NCI-H69 (cell line): ENCODE data around the gene CC2D2B.
"Not testable (repeated sequence)": the region's sequence is repeated elsewhere in the genome, so short reads cannot be mapped to it uniquely, and the experiment has no call there.

Source experiments
- DNase-seq: peaks from one replicate; lab custom pipeline; 2025; lab: John Stamatoyannopoulos, UW

Gene CC2D2B, protein sequence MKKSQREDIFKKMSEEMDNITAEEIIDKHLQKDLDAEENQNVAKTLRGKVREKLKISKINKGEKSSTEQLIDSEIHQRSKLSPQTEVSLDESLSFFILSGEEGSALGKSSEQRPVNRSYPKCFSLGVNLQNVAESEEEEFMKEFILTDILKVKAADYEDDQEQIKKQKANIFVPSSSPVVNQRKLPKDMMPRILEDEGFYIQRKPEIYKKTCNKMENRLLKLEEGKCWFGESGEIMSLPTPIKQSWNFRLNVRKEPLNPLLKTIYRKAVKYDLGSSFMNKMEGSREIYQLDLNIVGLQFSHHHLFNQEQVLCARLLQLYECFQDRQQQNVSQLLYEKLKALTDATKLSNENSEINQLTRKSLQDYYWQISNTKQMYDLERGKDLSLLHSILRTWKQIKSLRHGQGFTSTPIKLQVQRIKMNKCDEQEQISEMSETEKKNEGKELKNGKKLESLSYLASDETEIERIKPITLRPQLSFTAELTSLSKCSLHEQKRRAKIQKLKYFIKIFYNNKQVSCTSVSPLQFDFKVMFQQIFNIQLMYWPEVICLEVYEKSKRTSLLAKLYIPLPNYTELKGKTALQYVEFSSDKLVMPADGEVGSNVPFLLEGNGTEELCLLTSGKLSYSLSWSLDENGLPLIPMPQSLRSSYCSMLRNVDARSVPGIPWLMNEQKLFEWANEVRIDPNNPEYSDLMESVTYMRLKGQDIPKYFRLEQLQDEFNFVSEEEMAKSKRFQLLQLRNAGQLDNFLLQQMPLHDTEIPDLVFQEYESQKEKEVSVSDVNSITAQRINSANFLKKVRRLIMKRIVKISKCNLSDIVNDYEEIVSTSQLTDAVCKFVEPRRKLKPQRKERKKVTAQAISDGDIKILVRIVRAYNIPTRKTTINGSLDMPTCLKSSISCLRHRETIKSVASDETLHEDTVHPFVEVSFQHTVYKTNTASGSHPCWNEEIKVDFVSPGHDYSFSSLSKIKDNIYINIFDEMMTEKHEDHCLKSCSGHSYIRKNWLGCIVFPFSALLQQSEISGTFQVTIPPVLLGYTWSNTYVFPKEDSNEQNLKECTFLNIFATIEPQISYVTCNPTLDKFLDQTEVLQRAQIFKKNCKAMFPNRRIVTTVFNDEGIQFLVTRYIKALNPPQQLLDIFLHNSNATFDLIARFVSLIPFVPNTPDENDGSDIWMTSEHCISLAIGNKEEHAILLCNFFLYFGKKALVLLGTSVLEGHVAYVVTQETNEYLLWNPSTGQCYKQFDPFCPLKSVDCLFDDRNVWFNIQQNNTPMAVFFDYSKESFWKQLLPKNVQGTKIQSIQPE (N-terminal part only)

DNA sequence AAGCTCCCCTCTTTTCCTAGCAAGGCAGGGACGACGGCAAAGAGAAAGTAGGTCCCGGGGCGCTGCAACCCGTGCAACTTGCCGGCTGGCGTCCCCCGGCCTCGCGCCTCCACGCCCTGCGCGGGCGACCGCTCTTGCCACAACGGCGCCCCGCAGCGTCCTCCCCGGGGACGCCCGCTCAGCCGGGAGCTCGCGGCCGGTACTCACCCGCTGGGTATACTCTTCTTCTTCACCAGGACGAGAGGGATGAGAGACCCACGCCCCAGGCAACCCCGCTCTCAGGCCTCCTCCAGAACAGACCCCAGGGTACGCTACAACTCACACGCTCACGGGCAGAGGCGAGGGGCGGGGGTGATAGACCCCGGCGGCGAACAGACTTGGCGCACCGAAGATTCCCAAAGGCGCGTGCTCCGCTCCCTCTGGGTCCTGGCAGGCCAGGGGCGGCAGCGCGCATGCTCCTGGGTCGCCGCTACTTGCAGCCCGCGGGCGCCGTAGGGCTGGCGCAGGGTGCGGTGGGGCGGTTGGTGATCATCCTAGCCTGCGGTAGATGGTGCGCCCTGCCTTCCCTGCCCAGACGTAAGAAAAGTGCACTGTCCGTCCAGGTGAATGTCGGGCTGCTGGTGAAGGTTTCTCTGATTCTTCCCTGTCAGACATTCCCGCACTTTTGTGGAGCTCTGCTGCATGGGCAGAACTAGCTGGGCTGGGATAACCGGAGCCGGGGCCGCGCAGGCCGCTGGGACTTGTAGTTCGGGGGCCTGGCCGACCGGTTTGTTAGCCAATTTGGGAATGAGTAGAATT lies at the start of gene CC2D2B:
Gene CC2D2B, plus strand, starts transcription at position 520 of the 798 bp plus-strand sequence. CDS start 3,349 bp downstream, outside the sequence.
- peak; percentile 85 for DNase-seq

DNA sequence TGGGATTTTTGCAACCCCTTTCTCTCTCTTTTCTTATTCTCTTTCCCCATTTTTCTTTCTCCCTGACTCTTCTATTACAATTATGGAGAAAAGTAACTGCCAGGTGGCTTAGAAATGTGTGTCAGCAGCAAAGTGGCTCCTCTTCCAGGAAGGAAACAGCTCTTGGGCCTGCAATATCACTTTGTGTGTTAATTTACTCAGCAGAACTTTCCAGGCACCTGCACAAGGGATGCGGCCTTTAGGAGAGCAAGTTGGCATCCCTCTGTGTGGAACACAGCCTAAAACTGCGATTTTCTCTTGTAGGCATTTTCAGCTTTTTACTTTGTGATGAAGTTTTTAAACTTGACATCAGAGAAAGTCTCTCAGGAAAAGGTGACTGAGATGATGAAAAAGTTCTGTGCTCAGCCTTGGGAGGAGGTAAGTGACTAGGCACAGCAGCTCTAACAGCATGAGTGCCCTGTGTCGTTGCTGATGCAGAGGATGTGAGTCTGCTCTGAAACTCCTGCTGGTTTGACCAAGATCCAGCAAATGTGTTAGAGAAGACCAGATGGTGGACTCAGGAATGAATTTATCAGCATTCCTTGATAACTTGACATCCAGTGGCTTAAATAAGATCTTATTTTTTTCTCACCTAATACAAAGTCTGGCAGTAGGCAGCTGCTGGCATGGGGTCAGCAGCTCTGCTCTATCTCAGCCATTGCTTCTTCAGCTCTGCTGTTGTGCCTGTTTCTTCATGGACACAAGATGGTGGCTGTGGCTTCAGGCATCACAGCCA lies 47.4 kb upstream of the CC2D2B start:
- DNase-seq: no peak

DNA sequence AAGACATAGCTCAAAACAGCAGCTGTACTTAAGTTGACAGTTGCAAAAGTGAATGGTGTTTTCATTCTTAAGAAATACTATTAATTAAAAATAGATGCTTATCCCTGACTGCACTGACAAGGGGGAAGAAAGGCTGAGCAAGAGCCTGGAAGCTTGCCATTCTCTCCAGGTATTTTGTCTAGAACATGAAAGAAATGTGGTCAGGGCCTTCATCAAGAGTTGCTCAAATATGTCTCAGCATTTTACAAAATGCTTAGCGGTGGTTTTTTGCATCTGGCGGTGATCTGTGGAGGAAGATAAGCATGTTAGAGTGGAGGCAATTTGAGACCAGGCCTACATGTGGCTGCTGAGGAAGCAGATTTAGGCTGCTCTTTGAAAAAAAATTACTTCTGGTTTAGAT lies 46.4 kb upstream of the CC2D2B start:
- DNase-seq: no peak

DNA sequence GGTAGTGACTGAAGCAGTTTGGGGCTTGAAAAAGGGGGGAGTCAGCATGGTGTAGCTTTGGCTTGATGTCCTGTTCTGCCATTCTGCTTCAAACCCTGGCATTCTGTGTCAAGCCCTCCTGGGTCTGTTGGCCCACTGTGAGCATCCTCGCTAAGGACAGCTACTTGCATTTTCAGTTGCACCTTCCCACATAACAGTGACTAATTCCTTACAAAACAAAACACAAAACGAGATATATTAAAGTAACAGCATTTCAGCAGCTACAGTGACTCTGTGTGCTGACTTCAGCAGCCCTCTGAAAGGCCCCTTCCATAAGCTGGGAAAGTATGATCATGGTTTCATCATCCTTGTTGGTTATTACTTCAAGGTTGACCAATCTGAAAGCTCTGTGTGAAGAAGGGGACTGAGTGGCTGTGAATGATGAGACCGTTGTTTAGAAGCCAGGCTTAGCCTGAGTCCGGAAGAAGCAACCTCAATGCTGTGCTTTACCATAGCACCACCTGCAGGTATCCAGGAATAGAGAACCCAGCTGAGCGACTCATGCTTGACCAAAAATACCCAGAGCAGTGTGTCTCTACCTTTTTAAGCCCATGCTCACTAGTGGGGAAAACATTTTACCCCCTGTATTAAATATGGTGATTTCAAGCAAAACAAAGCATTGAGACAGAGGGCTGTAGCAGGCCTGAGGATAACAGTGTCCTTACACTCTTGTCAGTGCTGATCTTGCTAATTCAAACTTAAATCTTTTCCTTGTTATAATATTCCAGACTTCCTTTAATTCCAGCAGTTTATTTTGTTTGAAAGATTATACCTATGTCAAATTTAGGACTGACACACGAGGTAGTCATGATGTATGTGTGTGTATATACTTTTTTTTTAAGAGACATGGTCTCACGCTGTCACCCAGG lies 42.6 kb upstream of the CC2D2B start:
- peak; percentile 13 for DNase-seq

DNA sequence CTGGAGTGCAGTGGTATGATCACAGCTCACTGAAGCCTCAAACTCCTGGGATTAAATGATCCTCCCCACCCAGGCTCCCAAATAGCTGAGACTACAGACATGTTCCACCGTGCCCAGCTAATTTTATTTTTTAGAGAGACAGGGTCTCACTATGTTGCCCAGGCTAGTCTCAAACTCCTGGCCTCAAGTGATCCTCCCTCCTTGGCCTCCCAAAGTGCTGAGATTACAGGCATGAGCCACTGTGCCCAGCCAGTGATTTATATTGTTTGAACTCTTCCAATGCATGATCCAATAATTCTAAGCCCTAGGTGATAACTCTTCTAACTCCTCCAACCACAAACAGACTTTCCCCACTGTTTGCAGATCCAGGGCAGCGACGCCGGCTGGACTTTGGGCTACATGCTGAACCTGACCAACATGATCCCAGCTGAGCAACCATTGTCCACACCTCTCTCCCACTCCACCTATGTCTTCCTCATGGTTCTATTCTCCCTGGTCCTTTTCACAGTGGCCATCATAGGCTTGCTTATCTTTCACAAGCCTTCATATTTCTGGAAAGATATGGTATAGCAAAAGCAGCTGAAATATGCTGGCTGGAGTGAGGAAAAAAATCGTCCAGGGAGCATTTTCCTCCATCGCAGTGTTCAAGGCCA lies 41.8 kb upstream of the CC2D2B start:
- DNase-seq: no peak

DNA sequence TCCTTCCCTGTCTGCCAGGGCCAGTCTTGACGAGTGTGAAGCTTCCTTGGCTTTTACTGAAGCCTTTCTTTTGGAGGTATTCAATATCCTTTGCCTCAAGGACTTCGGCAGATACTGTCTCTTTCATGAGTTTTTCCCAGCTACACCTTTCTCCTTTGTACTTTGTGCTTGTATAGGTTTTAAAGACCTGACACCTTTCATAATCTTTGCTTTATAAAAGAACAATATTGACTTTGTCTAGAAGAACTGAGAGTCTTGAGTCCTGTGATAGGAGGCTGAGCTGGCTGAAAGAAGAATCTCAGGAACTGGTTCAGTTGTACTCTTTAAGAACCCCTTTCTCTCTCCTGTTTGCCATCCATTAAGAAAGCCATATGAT lies 41.3 kb upstream of the CC2D2B start:
- DNase-seq: no peak

DNA sequence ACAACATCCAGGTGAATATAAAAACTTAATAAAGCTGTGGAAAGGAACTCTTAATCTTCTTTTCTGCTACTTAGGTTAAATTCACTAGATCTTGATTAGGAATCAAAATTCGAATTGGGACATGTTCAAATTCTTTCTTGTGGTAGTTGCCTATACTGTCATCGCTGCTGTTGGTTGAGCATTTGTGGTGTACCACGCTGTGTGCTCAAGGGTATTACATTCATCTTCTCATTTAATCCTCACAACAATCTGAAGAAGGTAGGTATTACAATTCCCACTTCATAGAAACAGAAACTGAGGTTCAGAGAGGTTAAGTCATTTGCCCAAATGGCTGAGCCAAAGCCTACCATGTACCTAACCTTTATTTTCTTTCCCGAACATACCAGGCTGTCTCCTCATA lies 39.9 kb upstream of the CC2D2B start:
- DNase-seq: no peak

DNA sequence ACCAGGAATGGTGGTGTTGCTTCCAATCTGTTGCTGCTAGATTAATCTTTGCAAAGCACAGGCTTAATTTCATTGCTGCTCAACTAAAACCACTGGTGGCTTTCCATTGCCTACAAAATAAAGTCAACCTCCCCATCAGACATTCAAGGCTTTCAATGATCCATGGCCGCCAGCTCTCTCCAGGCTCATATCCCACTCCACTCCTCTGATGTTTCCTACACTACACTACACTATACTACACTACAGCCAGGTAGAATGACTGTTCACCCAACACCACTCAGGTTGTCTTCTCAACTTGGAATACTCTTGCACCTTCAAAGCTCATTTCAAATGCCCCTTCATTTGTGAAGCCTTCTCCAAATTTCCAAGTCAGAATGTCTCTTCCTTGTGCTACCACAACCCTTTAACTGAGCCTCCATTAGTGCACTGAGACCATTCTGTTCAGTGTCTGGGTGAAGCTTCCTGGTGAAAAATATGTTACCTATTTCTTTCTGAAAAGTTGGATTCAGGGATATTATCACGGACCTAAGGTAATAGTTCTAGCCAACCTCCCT lies 35.5 kb upstream of the CC2D2B start:
- DNase-seq: no peak

DNA sequence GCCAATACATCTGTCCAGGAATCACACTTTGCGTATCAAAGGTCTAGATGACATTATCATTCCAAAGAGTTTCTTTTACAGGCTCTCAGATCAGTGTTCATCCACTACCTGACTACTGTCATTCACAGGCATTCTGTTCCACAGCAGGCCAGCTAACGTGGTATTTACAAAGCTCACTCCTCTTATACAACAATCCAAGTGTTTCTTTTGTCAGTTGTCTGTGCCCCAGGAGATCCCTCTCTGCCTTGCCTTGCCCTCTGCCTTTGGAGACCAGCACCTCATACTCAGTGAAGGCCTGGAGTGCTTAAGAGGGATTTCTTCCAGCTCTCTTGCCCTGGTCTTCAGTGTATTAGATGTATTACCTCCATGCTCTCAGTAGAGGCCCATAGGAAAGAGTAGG lies 34.6 kb upstream of the CC2D2B start:
- DNase-seq: no peak

DNA sequence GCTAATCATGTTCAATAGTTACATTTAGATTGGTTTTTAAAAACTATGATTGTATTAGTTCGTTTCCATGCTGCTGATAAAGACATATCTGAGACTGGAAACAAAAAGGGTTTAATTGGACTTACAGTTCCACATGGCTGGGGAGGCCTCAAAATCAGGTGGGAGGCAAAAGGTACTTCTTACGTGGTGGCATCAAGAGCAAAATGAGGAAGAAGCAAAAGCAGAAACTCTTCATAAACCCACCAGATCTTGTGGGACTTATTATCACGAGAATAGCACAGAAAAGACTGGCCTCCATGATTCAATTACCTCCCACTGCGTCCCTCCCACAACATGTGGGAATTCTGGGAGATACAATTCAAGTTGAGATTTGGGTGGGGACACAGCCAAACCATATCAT lies 34.1 kb upstream of the CC2D2B start:
- DNase-seq: no peak

DNA sequence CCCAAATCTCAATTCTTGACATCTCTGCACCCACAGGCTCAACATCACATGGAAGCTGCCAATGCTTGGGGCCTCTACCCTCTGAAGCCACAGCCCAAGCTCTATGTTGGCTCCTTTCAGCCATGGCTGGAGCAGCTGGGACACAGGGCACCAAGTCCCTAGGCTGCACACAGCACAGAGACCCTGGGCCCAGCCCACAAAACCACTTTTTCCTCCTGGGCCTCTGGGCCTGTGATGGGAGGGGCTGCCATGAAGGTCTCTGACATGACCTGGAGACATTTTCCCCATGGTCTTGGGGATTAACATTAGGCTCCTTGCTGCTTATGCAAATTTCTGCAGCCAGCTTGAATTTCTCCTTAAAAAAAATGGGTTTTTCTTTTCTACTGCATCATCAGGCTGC lies 33.0 kb upstream of the CC2D2B start:
- DNase-seq: not testable (repeated sequence)

DNA sequence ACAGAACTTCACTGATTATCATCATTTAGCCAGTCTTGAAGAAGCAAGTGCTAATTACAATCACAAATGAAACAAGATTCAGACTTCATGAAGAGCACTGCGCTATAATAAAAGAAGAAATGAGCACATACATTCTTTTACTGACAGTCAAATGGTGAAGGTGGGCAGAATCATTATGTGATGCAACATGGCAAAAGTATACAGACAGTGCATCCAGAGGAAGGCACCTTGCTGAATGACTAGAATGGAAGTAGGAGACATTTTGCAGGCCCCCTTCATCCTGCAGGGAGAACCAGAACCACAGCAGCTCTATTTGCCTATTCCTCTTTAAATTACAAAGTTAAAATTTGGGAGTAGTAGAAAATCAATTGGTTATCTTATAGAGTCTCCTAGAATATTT lies 31.0 kb upstream of the CC2D2B start:
- DNase-seq: no peak

DNA sequence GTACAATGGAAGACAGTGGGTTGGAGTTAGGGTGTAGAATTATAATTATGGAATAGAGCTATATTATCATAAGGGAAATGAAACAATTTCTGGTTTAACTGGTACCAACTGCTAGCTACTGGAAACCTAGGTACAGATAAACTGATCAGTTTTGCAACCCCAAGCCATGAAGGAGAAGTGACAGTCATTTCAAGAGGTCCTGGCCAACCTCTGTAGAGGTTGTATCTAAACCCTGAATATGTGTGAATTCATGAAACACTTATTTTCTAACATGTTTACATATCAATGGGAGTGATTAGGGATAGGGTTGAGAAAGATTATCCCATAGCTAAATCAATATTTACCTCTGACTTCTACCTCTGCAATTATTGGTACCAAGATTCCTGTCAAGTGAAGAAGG lies 29.9 kb upstream of the CC2D2B start:
- no peak for DNase-seq

DNA sequence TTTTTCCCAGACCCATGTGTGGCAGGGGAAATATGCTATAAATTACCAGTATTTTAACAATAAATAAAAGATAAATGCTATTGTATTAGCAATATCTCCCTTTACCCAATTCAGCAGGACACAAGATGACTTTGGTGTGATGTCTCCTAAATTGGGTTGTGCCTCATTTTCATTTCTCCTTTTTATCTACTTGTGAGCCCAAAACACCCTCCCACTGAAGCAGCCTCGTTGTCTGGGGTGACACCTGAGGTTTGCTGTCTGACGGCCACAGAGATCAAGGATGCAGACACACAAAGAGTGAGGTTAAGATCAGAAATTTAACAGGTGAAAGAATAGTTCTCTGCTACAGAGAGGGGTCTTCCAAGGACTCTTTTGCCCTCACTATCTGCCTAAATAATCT lies 27.1 kb upstream of the CC2D2B start:
- DNase-seq: no peak

DNA sequence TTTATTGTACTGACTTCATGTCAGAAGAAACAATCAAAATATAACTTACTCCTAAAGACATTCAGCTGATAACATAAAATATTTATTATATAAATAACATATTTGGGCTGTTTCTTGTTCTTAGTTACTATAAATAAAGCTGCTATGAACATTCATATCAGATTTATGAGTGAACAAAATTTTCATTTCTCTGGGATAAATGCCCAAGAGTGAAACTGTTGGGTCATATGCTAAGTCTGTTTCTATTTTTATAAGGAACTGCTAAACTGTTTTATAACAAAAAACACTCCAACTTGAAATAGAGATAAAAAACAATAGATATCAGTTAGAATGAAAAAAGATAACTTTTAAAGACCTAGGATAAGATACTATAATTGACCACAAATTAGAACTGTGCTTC lies 26.5 kb upstream of the CC2D2B start:
- DNase-seq: no peak

DNA sequence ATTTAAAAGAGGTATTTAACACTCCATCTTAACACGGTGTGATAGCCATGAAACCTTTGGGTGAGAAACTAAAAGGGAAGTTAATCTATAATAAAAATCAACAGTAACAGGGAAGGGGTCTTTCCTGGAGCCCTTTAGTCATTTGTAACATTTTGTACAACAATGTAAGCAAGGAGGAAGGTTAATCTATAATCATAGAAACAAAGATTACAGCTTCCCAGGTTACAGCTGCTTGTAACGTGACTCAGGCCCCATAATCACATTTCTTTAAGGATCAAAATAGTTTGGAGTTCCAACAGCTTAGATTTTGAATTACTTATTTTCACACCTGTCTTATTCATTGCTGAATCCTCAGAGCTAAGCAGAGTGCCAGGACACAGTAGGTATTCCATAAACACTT lies 17.9 kb upstream of the CC2D2B start:
- no peak for DNase-seq

DNA sequence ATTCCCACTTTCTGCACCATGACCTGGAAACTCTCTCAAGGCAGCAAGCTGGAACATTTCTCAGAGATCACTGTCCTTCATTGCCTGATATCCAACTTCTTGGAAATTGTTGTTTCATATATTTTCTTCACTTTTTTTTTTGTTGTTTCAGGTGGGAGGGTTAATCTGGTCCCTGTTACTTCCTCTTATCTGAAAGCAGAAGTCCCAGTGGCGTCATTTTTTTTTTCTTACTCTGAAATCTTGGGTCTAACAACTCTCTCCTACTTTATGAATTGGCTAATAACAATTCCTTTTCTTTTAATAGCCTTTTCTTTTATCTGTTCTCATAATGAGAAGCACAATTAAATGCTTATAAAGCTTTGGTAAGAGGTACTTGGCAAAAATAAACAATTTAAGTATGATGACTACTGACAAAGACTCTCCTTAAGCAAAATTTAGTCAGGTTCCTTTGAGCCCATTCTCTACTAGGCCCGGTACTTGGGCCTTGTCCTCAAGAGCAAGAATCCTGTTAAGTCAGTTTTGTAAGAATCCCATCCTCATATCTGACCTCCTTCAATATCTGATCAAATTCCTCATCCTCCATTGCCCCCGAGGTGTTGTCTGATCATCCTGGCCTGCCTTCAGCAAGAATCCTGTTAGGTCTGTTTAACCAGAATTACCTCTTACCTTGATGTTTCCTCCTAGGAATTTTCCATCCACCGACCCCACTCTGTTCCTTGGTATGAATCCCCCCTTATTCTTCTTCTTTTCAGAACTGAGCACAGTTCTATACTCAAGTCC lies 11.5 kb upstream of the CC2D2B start:
- DNase-seq: no peak
